GM10248 (cell line): ENCODE results near the gene ERLEC1.

ENCODE experiments used
- CTCF ChIA-PET: fragments of 300-600 bp; sonication (Branson Sonifier 250); formaldehyde crosslinking; extraction: SDS; loops from one replicate; lab custom pipeline; 2021; ENCODE audit warnings: antibody characterized with exemption; lab: Yijun Ruan, JAX
- POLR2A ChIA-PET: fragments of 350-650 bp; sonication (Branson Sonifier 250); formaldehyde crosslinking; extraction: SDS; loops from one replicate; lab custom pipeline; 2020; ENCODE audit warnings: antibody characterized with exemption; lab: Yijun Ruan, JAX
- DNase-seq: peaks from one replicate; pipeline ENCODE4 v3.0.0; 2012; ENCODE audit errors: extremely low spot score
- CTCF ChIP-seq: IDR thresholded peaks from 2 replicates; pipeline ENCODE4 v1.5.1; 2012; ENCODE audit warnings: mild to moderate bottlenecking, low read depth; ENCODE audit errors: extremely low read depth, missing control alignments, control extremely low read depth

ERLEC1 gene

GRCh38 chr2:53778536-53779162 lies 8.2 kb upstream of the ERLEC1 start:
- CTCF ChIA-PET = interaction anchor here (7.6 kb wide), 1 partner anchor 9 kb away, joined by 44 read pairs; the partner anchor contains the start of gene CHAC2
- POLR2A ChIA-PET = no interaction called here
- DNase-seq = no peak

GRCh38 chr2:53780056-53780455 lies 6.8 kb upstream of the ERLEC1 start:
- no peak for DNase-seq
- ChIA-PET CTCF (interaction anchor here (7.6 kb wide), 1 partner anchor 11 kb away, joined by 44 read pairs; the partner anchor contains the start of gene CHAC2), POLR2A (interaction anchor here (0.5 kb wide), 1 partner anchor 258 kb away, joined by 3 read pairs; no protein-coding TSS in a partner anchor)
- no peak for TF ChIP-seq CTCF

More at GRCh38 chr2:53778536-53779162, 8.2 kb upstream of the ERLEC1 start:
- no peak for TF ChIP-seq CTCF

GRCh38 chr2:53782676-53783075 lies 4.2 kb upstream of the ERLEC1 start:
- ChIA-PET POLR2A (no interaction called here), CTCF (interaction anchor here (7.6 kb wide), 1 partner anchor 13 kb away, joined by 44 read pairs; the partner anchor contains the start of gene CHAC2)
- no peak for DNase-seq
- no peak for TF ChIP-seq CTCF

- ChIA-PET CTCF (interaction anchor here (7.6 kb wide), 1 partner anchor 15 kb away, joined by 44 read pairs; the partner anchor contains the start of gene CHAC2), POLR2A (no interaction called here)
- no peak for DNase-seq
- no peak for TF ChIP-seq CTCF
These were observed 2.4 kb upstream of the ERLEC1 start for GRCh38 chr2:53784436-53784835.

GRCh38 chr2:53785366-53785765 lies 1.5 kb upstream of the ERLEC1 start:
- CTCF ChIA-PET = interaction anchor here (3.3 to 7.6 kb wide), 2 partner anchors 9 to 16 kb away, joined by 18 to 44 read pairs; partner anchors contain the start of gene CHAC2
- no peak for TF ChIP-seq CTCF
- DNase-seq = no peak
- POLR2A ChIA-PET = interaction anchor here (2.9 kb wide), 1 partner anchor 18 kb away, joined by 9 read pairs; the partner anchor contains the start of gene CHAC2

GRCh38 chr2:53786352-53786704 lies 516 bp upstream of the ERLEC1 start:
- peak; percentile 16 for DNase-seq
- ChIA-PET CTCF (interaction anchor here (2.2 to 3.3 kb wide), 2 partner anchors 10 to 19 kb away, joined by 12 to 18 read pairs; partner anchors contain the start of gene CHAC2), POLR2A (interaction anchor here (2.9 kb wide), 1 partner anchor 19 kb away, joined by 9 read pairs; the partner anchor contains the start of gene CHAC2)
- TF ChIP-seq CTCF = no peak
